K562 treated with DMSO at 1 percent for 4 hours (cell line): ENCODE data around the gene IGSF10. TPM values are rescaled to one million over a fixed set of nuclear protein-coding genes. Genes with fewer than 3 reads are reported as not detected.

ENCODE experiments used
- total RNA-seq: library from RNA; unstranded; fragments of 300-600 nt; gene quantifications from 2 replicates; pipeline ENCODE4 v1.2.3, GENCODE V29; 2022; ENCODE audit not compliant: insufficient read depth

IGSF10 gene
- 0.08 and 0.23 TPM in 2 replicates for total RNA-seq

GRCh38 chr3:151460774-151461450 is at the start of gene IGSF10:
Gene IGSF10, minus strand, starts transcription at chr3:151461061. Its CDS starts 2,352 bp downstream, at chr3:151458709.

Other genes with a start within 250 kb of the IGSF10 start
- gene P2RY14, start 182.5 kb downstream of the IGSF10 start, total RNA-seq = not detected in 2 replicates
- not detected in 2 replicates for gene GPR87, start 144.2 kb downstream of the IGSF10 start, total RNA-seq
- gene P2RY13, start 131.5 kb downstream of the IGSF10 start, total RNA-seq = not detected in 2 replicates
- gene P2RY12, start 76.3 kb downstream of the IGSF10 start, total RNA-seq = not detected in 2 replicates